GM12878 (cell line): Measurements from ENCODE around the gene GRIP2. TPM values are rescaled to one million over a fixed set of nuclear protein-coding genes. Genes with fewer than 3 reads are reported as not detected.

Experiments used
- ATAC-seq: fragments of 200-7000 bp; cut with Tn5 transposase; 3 replicates; pipeline ENCODE4 v1.9.1; 2020; ENCODE audit warnings: mild to moderate bottlenecking, moderate library complexity
- BruUV-seq: library from RNA; stranded (reverse); fragments of 400-500 nt; replicated peaks from 2 replicates; lab custom pipeline; 2021; lab: Mats Ljungman, UMichigan
- CTCF ChIA-PET: fragments of 300-600 bp; sonication (Branson Sonifier 250); formaldehyde crosslinking; extraction: SDS; loops from one replicate; lab custom pipeline; 2021; ENCODE audit warnings: inconsistent platforms; lab: Yijun Ruan, JAX
- POLR2A ChIA-PET: fragments of 350-600 bp; formaldehyde crosslinking; extraction: SDS; loops from one replicate; lab custom pipeline; 2021; ENCODE audit warnings: inconsistent platforms; lab: Charles Lee
- RAD21 ChIA-PET: fragments of 300-600 bp; sonication (Branson Sonifier 250); formaldehyde crosslinking; loops from one replicate; lab custom pipeline; 2023; ENCODE audit warnings: antibody characterized with exemption; ENCODE audit not compliant: unreplicated experiment; lab: Charles Lee
- SMC1A ChIA-PET: fragments of 300-600 bp; sonication (Branson Sonifier 250); formaldehyde crosslinking; loops from one replicate; lab custom pipeline; 2023; ENCODE audit not compliant: unreplicated experiment, uncharacterized antibody; lab: Charles Lee
- DNase-seq: peaks from one replicate; pipeline ENCODE4 v3.0.0-alpha.2; 2011; ENCODE audit warnings: low read depth, low spot score
- FAIRE-seq: peaks from 3 replicates; lab custom pipeline; 2011; peaks lifted over from hg19 to GRCh38; lab: Jason Lieb, UNC
- H2AFZ ChIP-seq: 2 replicates; pipeline ENCODE4 v1.6.0; 2011; ENCODE audit warnings: low read depth, low read length, control low read depth; ENCODE audit not compliant: control insufficient read depth
- H3K27ac ChIP-seq: 2 replicates; pipeline ENCODE4 v1.5.1; 2011; ENCODE audit warnings: control low read depth; ENCODE audit not compliant: control insufficient read depth, insufficient read depth
- H3K27me3 ChIP-seq, 2 experiments: replicated peaks in 1 of 2; 2 replicates each; pipeline versions ENCODE4 v1.6.0 to v1.6.1; 2011; ENCODE audit warnings: low read length in 1 of 2; ENCODE audit not compliant: control insufficient read depth in 2 of 2, insufficient read depth in 2 of 2
- H3K36me3 ChIP-seq, 2 experiments: 2 replicates each; pipeline ENCODE4 v1.5.1; 2011; ENCODE audit warnings: low read length in 1 of 2; ENCODE audit not compliant: control insufficient read depth in 2 of 2, insufficient read depth in 2 of 2
- H3K4me1 ChIP-seq: 2 replicates; pipeline ENCODE4 v1.6.1; 2011; ENCODE audit warnings: mild to moderate bottlenecking, low read length, moderate library complexity, mixed read lengths; ENCODE audit not compliant: control insufficient read depth, insufficient read depth
- H3K4me2 ChIP-seq: 2 replicates; pipeline ENCODE4 v1.6.0; 2011; ENCODE audit warnings: control low read depth; ENCODE audit not compliant: control insufficient read depth, insufficient read depth
- H3K4me3 ChIP-seq: fragments of 200-600 bp; sonication (generic); 2 replicates; pipeline ENCODE4 v1.5.1; 2016
- H3K79me2 ChIP-seq: 2 replicates; pipeline ENCODE4 v1.6.0; 2011; ENCODE audit warnings: low read length; ENCODE audit not compliant: control insufficient read depth, insufficient read depth
- H3K9ac ChIP-seq: 2 replicates; pipeline ENCODE4 v1.8.0; 2011; ENCODE audit warnings: low read length, control low read depth, mixed read lengths; ENCODE audit not compliant: control insufficient read depth, insufficient read depth
- H3K9me3 ChIP-seq: replicated peaks from 3 replicates; pipeline ENCODE4 v1.5.1; 2011; ENCODE audit warnings: mild to moderate bottlenecking, low read length; ENCODE audit not compliant: control insufficient read depth, insufficient read depth
- H4K20me1 ChIP-seq: 2 replicates; pipeline ENCODE4 v1.6.0; 2011; ENCODE audit not compliant: control insufficient read depth, insufficient read depth
- BHLHE40 ChIP-seq, 2 experiments: fragments of 450-650 bp in 1 of 2; IDR thresholded peaks; 2 replicates each; pipeline ENCODE4 v1.6.1; 2011 to 2017; ENCODE audit warnings: low read depth in 2 of 2, borderline replicate concordance in 1 of 2, improper control_type of control experiment in 1 of 2, low read length in 1 of 2, mild to moderate bottlenecking in 1 of 2
- CHD1 ChIP-seq: IDR thresholded peaks from 2 replicates; pipeline ENCODE4 v1.6.1; 2012; ENCODE audit warnings: low read depth, low read length, improper control_type of control experiment
- CTCF ChIP-seq, 3 experiments: IDR thresholded peaks in 2 of 3; conservative IDR thresholded peaks in 1 of 3; 2 replicates each; pipeline ENCODE4 v1.5.1; 2011; ENCODE audit warnings: low read depth in 3 of 3, low read length in 3 of 3, mild to moderate bottlenecking in 3 of 3, control low read depth in 2 of 3, moderate library complexity in 2 of 3, inconsistent platforms in 1 of 3, mixed read lengths in 1 of 3; ENCODE audit not compliant: control insufficient read depth in 2 of 3, insufficient read depth in 1 of 3; ENCODE audit errors: extremely low read depth in 1 of 3
- ESRRA ChIP-seq: IDR thresholded peaks from 2 replicates; pipeline ENCODE4 v1.6.1; 2012; ENCODE audit warnings: mild to moderate bottlenecking, low read length, improper control_type of control experiment
- FOXK2 ChIP-seq: fragments of 450-650 bp; IDR thresholded peaks from 2 replicates; pipeline ENCODE4 v1.6.1; 2017; ENCODE audit warnings: mild to moderate bottlenecking, moderate library complexity
- FOXM1 ChIP-seq: IDR thresholded peaks from 2 replicates; pipeline ENCODE4 v1.6.1; 2012; ENCODE audit warnings: low read depth, mild to moderate bottlenecking, inconsistent platforms, low read length, moderate library complexity
- NR2F1 ChIP-seq: fragments of 450-650 bp; conservative IDR thresholded peaks from 2 replicates; pipeline ENCODE4 v1.6.1; 2017; ENCODE audit warnings: mild to moderate bottlenecking
- POLR2A ChIP-seq: IDR thresholded peaks from 2 replicates; pipeline ENCODE4 v1.6.1; 2011; ENCODE audit warnings: low read depth, mild to moderate bottlenecking, low read length
- PRDM15 ChIP-seq: fragments of 450-650 bp; formaldehyde crosslinking; IDR thresholded peaks from 2 replicates; pipeline ENCODE4 v1.4.0; 2020; ENCODE audit warnings: mild to moderate bottlenecking, moderate library complexity
- RAD51 ChIP-seq: fragments of 450-650 bp; IDR thresholded peaks from 2 replicates; pipeline ENCODE4 v1.6.1; 2016; ENCODE audit warnings: moderate library complexity, mild to moderate bottlenecking, inconsistent platforms
- RELB ChIP-seq: fragments of 450-650 bp; IDR thresholded peaks from 2 replicates; pipeline ENCODE4 v1.6.1; 2017; ENCODE audit warnings: low read depth, mild to moderate bottlenecking, moderate library complexity
- USF1 ChIP-seq: IDR thresholded peaks from 2 replicates; pipeline ENCODE4 v1.6.1; 2011; ENCODE audit warnings: borderline replicate concordance, low read depth, mild to moderate bottlenecking, moderate library complexity, mixed read lengths, low read length; ENCODE audit not compliant: insufficient read depth; ENCODE audit errors: extremely low read length
- ZBTB33 ChIP-seq: fragments of 450-650 bp; IDR thresholded peaks from 2 replicates; pipeline ENCODE4 v1.6.1; 2017; ENCODE audit warnings: mild to moderate bottlenecking
- ZNF217 ChIP-seq: fragments of 450-650 bp; IDR thresholded peaks from 2 replicates; pipeline ENCODE4 v1.6.1; 2017; ENCODE audit warnings: antibody characterized with exemption, mild to moderate bottlenecking
- WGBS: methylation state at CpG from one replicate; pipeline ENCODE4 v1.1.6; 2016; ENCODE audit warnings: low lambda C conversion rate; ENCODE audit not compliant: insufficient replicate concordance, insufficient coverage; ENCODE audit errors: missing lambda C conversion rate; 5-methylcytosine and 5-hydroxymethylcytosine counted together
- in situ Hi-C: fragments of 300-500 bp; cut with MboI; formaldehyde crosslinking; loops from 9 replicates; pipeline ENCODE4 v1.14.3; 2018; ENCODE audit warnings: mixed read lengths
- intact Hi-C: fragments of 100-400 bp; cut with micrococcal nuclease; formaldehyde crosslinking; loops from one replicate; pipeline ENCODE4 v1.14.2; 2022; ENCODE audit not compliant: unreplicated experiment
- polyA plus RNA-seq, 11 experiments: library from polyadenylated mRNA; depleted of rRNA in 4 of 11; unstranded in 6 of 11; stranded (reverse) in 5 of 11; fragments of >200 nt; fragmentation: Nextera tagmentation in 4 of 11; fragmentation: Illumina TruSeq in 1 of 11; extraction: Ambion mirVana in 4 of 11; extraction: Trizol in 1 of 11; gene quantifications; 1 replicate in 1 of 11; 2 replicates in 10 of 11; pipeline versions ENCODE4 v1.2.1 to v1.2.3, GENCODE V29; 2011 to 2016; ENCODE audit warnings: inconsistent platforms in 2 of 11, missing spikeins in 2 of 11, low read depth in 1 of 11
- total RNA-seq, 4 experiments: library from RNA; depleted of rRNA in 3 of 4; stranded (reverse); fragments of >200 nt in 3 of 4; fragmentation: Illumina TruSeq in 1 of 4; extraction: Trizol in 1 of 4; gene quantifications; 2 replicates each; pipeline versions ENCODE4 v1.2.1 to v1.2.3, GENCODE V29; 2013 to 2021

The GRIP2 gene
- total and polyA plus RNA-seq, 10 of the 15 experiments (the other 5 are each of a cell fraction or from before 2014, with no cell fraction given): not detected

GRCh38 chr3:14540821-14541385, 761 bp upstream of the GRIP2 start:
- H4K20me1 ChIP-seq: no peaks in the 10 kb centered on the region
- H3K4me2 ChIP-seq: no peak overlapping the region
- no peaks in the 10 kb centered on the region for H3K4me1 ChIP-seq
- RAD21 ChIA-PET: no interaction called here
- no peak for ATAC-seq
- no peaks in the 10 kb centered on the region for H3K36me3 ChIP-seq
- H3K9ac ChIP-seq: no peak overlapping the region
- in situ Hi-C loops: no loop called here
- no peak overlapping the region for H3K27ac ChIP-seq
- no peak overlapping the region for H3K4me3 ChIP-seq
- POLR2A ChIA-PET: no interaction called here
- no peaks in the 10 kb centered on the region for H3K9me3 ChIP-seq
- no peak overlapping the region for H2AFZ ChIP-seq
- no peak for FAIRE-seq
- CTCF ChIA-PET: no interaction called here
- SMC1A ChIA-PET: no interaction called here
- DNase-seq: no peak
- 10% methylated on average over 6 of the region's 6 CpGs for WGBS
- intact Hi-C loops: no loop called here
- no peaks in the 10 kb centered on the region for H3K79me2 ChIP-seq
- H3K27me3 ChIP-seq: no peaks in the 10 kb centered on the region
- no TSS peak for BruUV-seq
- TF ChIP-seq USF1 (no peak), FOXK2 (no peak), FOXM1 (no peak), ZBTB33 (no peak), RELB (no peak), NR2F1 (no peak), POLR2A (no peak), BHLHE40 (IDR thresholded peaks at IDR 0.05; ENCODE audit: borderline replicate concordance in 1 of 2, low read depth in 2 of 2, low read length in 1 of 2) (no peak), CTCF (IDR thresholded peaks at IDR 0.05 in 2 of 3, conservative IDR thresholded peaks at IDR 0.05 in 1 of 3; ENCODE audit: control insufficient read depth in 2 of 3, extremely low read depth in 1 of 3, insufficient read depth in 1 of 3, low read depth in 3 of 3, low read length in 3 of 3) (no peak), PRDM15 (no peak), ZNF217 (no peak), CHD1 (no peak), RAD51 (no peak), ESRRA (no peak)
